ENCODE data around the gene FAIM2.

GRCh38 chr12:49917788-49918173 is 14.1 kb upstream of the FAIM2 start:
- TF ChIP-seq CTCF (conservative IDR thresholded peaks at IDR 0.05) (no peak), ZFX (IDR thresholded peaks at IDR 0.05) (no peak)

Data from C4-2B (cell line).